Fibroblast of mammary gland (primary cell): ENCODE measurements around the gene SNED1.

ENCODE experiments used
- DNase-seq: peaks from one replicate; pipeline ENCODE4 v3.0.0-alpha.2; 2010; ENCODE audit warnings: low read depth
- H3K4me3 ChIP-seq: 2 replicates; pipeline ENCODE4 v1.5.1; 2011; ENCODE audit warnings: low read depth, mild to moderate bottlenecking, low read length, moderate library complexity; ENCODE audit not compliant: control insufficient read depth
- TF ChIP-seq, protein P1 (sequence below): conservative IDR thresholded peaks from 2 replicates; pipeline ENCODE4 v1.5.1; 2011; ENCODE audit warnings: low read depth, low read length, inconsistent platforms; ENCODE audit not compliant: control insufficient read depth, insufficient read depth

The SNED1 gene

DNA sequence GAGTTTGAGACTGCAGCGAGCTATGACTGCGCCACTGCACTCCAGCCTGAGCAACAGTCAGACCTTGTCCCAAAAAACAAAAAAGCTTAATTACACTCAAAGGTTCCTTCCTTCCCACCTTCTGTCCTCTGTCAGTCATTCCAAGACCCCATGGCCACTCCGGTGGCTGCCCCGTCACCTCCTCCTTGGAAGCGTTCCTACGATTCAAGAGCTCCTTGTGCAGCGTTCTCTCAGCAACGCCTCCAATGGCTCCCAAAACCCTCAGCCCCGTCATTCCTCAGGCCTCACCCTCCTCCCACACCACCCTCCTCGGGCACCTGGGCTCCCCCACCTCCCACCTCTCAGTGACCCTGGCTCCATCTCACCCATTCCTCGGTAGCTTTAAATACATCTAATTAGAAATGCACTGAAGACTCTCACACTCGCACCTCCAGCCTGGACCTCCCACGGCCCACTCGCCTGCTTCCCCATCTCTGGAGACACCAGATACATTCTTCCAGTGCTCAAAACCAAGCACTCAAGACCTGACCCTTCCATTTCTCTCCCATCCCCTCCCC lies 142.9 kb downstream of the SNED1 start:
- TF ChIP-seq, protein P1, sequence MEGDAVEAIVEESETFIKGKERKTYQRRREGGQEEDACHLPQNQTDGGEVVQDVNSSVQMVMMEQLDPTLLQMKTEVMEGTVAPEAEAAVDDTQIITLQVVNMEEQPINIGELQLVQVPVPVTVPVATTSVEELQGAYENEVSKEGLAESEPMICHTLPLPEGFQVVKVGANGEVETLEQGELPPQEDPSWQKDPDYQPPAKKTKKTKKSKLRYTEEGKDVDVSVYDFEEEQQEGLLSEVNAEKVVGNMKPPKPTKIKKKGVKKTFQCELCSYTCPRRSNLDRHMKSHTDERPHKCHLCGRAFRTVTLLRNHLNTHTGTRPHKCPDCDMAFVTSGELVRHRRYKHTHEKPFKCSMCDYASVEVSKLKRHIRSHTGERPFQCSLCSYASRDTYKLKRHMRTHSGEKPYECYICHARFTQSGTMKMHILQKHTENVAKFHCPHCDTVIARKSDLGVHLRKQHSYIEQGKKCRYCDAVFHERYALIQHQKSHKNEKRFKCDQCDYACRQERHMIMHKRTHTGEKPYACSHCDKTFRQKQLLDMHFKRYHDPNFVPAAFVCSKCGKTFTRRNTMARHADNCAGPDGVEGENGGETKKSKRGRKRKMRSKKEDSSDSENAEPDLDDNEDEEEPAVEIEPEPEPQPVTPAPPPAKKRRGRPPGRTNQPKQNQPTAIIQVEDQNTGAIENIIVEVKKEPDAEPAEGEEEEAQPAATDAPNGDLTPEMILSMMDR, result no peak
- no peak for DNase-seq
- H3K4me3 ChIP-seq, result no peak overlapping the region

DNA sequence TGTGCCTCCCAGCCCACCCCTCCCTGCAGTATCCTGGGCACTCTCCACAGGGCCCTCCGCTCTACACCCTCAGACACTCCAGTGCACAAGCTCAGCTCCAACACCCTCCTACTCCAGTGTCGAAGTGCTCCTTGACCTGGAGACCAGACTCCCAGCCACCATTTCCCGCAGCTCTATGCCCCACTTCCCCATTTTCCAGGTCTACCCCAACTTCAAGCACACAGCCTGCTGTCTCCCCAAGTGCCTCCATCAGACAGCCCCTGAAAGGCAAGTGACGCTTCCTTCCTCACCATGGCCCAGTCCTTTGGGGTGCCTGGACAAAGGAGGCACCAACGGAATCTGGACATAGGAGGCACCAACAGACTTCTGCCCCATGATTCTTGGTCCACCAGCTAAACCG lies 143.6 kb downstream of the SNED1 start:
- H3K4me3 ChIP-seq, result no peak overlapping the region
- DNase-seq, result no peak
- TF ChIP-seq, protein P1, result no peak

DNA sequence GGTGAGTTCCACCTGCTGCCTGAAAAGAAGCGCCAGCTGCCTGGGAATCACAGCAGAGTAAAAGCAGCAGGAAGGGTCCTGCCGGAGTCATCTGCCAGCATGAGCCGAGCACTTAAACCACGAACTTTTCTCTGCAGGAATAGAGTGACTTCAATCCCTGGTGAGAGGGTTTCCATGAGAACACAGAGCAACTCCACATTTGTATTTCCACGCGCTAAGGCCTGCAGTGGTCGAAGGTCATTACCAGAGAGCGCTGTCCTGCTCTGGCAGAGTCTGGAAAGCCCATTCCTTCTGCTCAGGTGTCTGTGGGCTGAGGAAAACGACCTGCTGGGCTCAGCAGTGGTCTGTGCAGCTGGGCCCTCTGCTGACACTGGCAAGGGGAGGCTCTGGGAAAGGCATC lies 144.2 kb downstream of the SNED1 start:
- no peak overlapping the region for H3K4me3 ChIP-seq
- no peak for DNase-seq
- TF ChIP-seq, protein P1, result no peak
